ENCODE measurements around the gene AP3S2.
"Not testable (repeated sequence)": the region's sequence is repeated elsewhere in the genome, so short reads cannot be mapped to it uniquely, and the experiment has no call there.

Gene AP3S2

GRCh38 chr15:89893696-89894447 is at the start of gene AP3S2:
Gene AP3S2 (minus strand): TSS chr15:89893994. CDS start chr15:89893949, 45 bp downstream.
- peak; percentile 93 for DNase-seq

GRCh38 chr15:89939910-89940309 is 46.1 kb upstream of the AP3S2 start:
- no peak for DNase-seq

GRCh38 chr15:89939377-89939776 is 45.6 kb upstream of the AP3S2 start:
- not testable (repeated sequence) for DNase-seq

- DNase-seq = no peak
These were observed 43.9 kb upstream of the AP3S2 start for GRCh38 chr15:89937365-89938350.

GRCh38 chr15:89936786-89937265 is 43.0 kb upstream of the AP3S2 start:
- no peak for DNase-seq

GRCh38 chr15:89936051-89936785 is 42.4 kb upstream of the AP3S2 start:
- no peak for DNase-seq

GRCh38 chr15:89932880-89933279 is 39.1 kb upstream of the AP3S2 start:
- DNase-seq = no peak

GRCh38 chr15:89928421-89928820 is 34.6 kb upstream of the AP3S2 start:
- DNase-seq = no peak

GRCh38 chr15:89926158-89926557 is 32.4 kb upstream of the AP3S2 start:
- no peak for DNase-seq

- no peak for DNase-seq
These were observed 23.8 kb upstream of the AP3S2 start for GRCh38 chr15:89917442-89918101.

GRCh38 chr15:89916660-89917059 is 22.9 kb upstream of the AP3S2 start:
- DNase-seq = no peak

GRCh38 chr15:89912674-89913396 is 19.0 kb upstream of the AP3S2 start, which contains the start of gene ARPIN:
Gene ARPIN (minus strand): TSS chr15:89912952. CDS start chr15:89912835, 117 bp downstream.
- DNase-seq = no peak

GRCh38 chr15:89912145-89912673 is 18.4 kb upstream of the AP3S2 start:
- no peak for DNase-seq

GRCh38 chr15:89910891-89911626 is 17.3 kb upstream of the AP3S2 start:
- no peak for DNase-seq

- DNase-seq = no peak
These were observed 15.8 kb upstream of the AP3S2 start for GRCh38 chr15:89909611-89910010.

GRCh38 chr15:89908226-89908625 is 14.4 kb upstream of the AP3S2 start:
- DNase-seq = no peak

- DNase-seq = no peak
These were observed 13.5 kb upstream of the AP3S2 start for GRCh38 chr15:89907289-89907688.

GRCh38 chr15:89905846-89906378 is 12.1 kb upstream of the AP3S2 start:
- DNase-seq = no peak

- DNase-seq = no peak
These were observed 10.7 kb upstream of the AP3S2 start for GRCh38 chr15:89904519-89904918.

- no peak for DNase-seq
These were observed 10.0 kb upstream of the AP3S2 start for GRCh38 chr15:89903858-89904130.

Measured in stimulated activated CD4-positive, alpha-beta T cell treated with anti-CD3 and anti-CD28 coated beads, Interleukin-4, amount 100 ng/mL, for 24 hours (primary cell).